ENCODE results near the gene TRPM3. TPM values are rescaled to one million over a fixed set of nuclear protein-coding genes. Genes with fewer than 3 reads are reported as not detected.

TRPM3 gene
- total and polyA plus RNA-seq, 2 of the 8 experiments (the other 6 are each of a cell fraction or from before 2014, with no cell fraction given), result 2.4 to 10.9 TPM

DNA sequence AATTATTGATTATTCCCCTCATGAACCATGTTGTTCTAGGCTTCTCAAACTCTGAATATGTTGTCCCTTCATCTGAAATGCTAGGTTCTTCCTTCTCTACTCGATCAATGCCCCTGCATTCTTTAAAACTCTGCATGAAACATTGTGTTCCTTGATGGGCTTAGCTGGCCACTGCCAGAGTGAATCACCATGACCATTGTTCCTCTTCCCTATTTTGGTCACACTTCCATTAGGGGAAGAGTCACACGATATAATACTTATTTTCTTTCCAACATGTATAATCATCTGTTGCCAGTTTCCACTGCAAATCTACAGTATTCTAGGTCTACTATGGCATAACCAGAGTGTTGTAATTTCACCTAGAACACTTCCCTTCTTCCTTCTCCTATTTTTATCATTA lies 247.9 kb downstream of the TRPM3 start (continued):
- TF ChIP-seq NRF1 (IDR thresholded peaks at IDR 0.05; ENCODE audit: low read depth, low read length), result no peak
- TF ChIP-seq, protein P1, sequence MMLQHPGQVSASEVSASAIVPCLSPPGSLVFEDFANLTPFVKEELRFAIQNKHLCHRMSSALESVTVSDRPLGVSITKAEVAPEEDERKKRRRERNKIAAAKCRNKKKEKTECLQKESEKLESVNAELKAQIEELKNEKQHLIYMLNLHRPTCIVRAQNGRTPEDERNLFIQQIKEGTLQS (IDR thresholded peaks at IDR 0.05; ENCODE audit: insufficient read depth, low read depth, low read length), result no peak
- TF ChIP-seq CREB1 (IDR thresholded peaks at IDR 0.05), result no peak
- TF ChIP-seq RBBP5 (IDR thresholded peaks at IDR 0.05; ENCODE audit: borderline replicate concordance, low read depth, low read length), result no peak
- TF ChIP-seq POLR2A (IDR thresholded peaks at IDR 0.05; ENCODE audit: control extremely low read depth in 1 of 2, low read depth in 2 of 2, low read length in 2 of 2), result no peak
- TF ChIP-seq, protein P2, sequence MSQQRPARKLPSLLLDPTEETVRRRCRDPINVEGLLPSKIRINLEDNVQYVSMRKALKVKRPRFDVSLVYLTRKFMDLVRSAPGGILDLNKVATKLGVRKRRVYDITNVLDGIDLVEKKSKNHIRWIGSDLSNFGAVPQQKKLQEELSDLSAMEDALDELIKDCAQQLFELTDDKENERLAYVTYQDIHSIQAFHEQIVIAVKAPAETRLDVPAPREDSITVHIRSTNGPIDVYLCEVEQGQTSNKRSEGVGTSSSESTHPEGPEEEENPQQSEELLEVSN (IDR thresholded peaks at IDR 0.05), result no peak

All from H1 (cell line).